ENCODE data around the gene NBEAL2. TPM values are rescaled to one million over a fixed set of nuclear protein-coding genes. Genes with fewer than 3 reads are reported as not detected.

Gene NBEAL2
- total RNA-seq, 1 donor from 2014 or later: 299 TPM

DNA sequence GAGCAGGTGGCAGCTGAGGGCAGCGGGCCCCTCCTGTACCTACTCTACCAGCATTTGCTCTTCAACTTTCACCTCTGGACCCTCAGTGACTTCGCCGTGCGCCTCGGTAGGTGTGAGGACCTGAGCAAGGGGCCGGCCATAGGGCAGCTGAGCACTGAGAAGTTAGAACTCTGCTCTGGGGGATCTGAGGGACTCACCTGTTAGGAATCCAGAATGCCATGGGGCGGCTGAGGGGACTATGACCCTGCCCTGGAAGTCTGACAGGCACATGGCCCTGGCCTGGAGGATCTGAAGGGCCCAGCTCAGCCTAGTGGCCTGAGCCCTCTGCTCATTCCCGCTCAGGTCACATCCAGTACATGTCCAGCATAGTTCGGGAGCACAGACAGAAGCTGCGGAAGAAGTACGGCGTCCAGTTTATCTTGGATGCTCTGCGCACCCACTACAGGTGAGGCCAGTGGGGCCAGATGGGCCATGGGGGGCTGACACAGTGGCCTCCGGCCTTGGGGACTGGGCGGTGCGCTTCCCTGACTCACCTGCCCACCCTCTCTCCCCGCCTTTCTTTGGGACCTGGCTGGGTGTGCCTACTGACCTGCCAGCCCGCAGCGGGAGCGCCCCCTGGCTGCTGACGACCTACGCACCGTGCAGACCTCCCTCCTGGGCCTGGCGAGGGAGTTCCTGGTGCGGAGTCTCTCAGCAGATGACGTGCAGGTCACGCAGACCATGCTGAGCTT lies 18.8 kb downstream of the NBEAL2 start:
- intact Hi-C loops (cut with micrococcal nuclease): loop anchor here (1.0 to 2.0 kb wide), 3 partner anchors 19 to 131 kb away; partner anchors contain the start of gene NBEAL2

DNA sequence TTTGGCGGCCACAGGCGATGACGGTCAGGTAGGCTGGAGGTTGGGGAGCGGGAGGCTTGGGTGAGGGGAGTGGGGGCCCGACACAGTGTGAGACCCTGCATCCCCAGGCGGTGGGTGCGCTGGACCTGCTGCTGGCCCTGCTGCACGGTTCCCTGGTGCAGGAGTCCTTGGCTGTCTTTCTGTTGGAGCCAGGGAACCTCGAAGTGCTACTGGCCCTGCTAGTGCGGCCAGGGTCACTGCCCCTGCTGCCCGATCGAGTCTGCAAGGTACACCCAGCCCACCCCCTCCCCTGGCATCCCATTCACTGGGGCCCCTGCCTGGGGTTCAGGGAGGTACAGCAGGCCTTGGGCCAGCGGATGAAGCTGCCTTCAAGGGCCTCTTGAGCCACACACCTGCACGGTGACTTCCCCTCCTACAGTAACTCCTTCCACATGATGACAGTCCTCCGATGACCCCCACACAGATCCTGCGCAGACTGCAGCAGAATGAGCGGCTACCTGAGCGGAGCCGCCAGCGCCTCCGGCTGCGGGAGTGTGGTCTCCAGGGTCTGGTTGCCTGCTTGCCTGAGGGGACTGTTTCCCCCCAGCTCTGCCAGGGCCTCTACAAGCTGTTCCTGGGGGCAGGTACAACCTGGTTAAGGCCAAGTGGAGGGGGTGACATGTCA lies 19.5 kb downstream of the NBEAL2 start:
- intact Hi-C loops (cut with micrococcal nuclease): loop anchor here (1.0 to 2.0 kb wide), 3 partner anchors 20 to 132 kb away; partner anchors contain the start of gene NBEAL2

DNA sequence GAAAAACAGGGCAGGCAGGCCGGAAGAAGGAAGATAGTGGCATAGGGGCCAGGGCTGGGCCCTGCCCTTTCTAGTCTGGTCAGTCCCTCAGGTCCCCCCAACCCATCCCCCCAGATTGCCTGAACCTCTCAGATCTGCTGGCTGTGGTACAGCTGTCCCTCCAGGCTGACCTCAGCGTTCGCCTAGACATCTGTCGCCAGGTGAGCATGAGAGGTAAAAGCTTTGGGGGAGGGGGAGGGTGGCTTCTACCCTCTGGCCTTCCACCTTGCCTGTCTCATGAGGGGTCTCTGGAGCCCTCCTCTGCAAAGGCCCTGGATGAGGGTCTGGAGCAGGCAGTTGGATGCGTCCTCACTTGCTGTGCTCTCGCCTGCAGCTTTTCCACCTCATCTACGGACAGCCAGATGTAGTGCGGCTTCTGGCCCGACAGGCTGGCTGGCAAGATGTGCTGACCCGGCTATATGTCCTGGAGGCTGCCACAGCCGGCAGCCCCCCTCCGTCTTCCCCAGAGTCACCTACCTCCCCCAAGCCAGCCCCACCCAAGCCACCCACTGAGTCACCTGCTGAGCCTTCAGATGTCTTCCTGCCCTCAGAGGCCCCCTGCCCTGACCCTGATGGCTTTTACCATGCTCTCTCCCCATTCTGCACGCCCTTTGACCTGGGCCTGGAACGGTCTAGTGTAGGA lies 20.2 kb downstream of the NBEAL2 start:
- intact Hi-C loops (cut with micrococcal nuclease): loop anchor here (2.0 kb wide), 1 partner anchor 133 kb away; no protein-coding TSS in a partner anchor

DNA sequence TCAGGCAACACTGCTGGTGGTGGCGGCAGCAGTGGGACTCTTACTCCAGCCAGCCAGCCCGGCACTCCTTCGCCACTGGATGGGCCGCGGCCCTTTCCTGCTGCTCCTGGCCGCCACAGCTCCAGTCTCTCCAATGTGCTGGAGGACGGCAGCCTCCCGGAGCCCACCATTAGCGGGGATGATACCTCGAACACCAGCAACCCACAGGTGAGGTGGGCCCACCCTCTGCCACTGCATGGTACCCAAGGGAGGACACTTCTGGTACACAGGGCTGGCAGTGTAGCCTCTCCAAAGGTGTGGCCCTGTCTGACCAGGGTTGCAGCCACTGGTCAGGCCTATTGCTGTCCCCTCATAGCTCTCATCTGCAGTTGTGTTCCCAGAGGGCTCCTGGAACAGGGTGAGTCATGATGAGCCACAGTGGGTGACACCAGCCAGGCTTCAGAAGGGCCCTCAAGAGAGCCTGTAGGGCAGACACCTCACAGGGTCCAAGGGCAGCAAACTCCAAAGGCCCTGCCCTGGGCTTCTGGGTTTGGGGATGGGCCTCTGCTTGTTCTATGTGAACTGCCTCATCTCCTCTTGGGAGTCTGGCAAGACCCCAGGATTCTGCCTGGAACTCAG lies 20.8 kb downstream of the NBEAL2 start:
- intact Hi-C loops (cut with micrococcal nuclease): no loop called here

DNA sequence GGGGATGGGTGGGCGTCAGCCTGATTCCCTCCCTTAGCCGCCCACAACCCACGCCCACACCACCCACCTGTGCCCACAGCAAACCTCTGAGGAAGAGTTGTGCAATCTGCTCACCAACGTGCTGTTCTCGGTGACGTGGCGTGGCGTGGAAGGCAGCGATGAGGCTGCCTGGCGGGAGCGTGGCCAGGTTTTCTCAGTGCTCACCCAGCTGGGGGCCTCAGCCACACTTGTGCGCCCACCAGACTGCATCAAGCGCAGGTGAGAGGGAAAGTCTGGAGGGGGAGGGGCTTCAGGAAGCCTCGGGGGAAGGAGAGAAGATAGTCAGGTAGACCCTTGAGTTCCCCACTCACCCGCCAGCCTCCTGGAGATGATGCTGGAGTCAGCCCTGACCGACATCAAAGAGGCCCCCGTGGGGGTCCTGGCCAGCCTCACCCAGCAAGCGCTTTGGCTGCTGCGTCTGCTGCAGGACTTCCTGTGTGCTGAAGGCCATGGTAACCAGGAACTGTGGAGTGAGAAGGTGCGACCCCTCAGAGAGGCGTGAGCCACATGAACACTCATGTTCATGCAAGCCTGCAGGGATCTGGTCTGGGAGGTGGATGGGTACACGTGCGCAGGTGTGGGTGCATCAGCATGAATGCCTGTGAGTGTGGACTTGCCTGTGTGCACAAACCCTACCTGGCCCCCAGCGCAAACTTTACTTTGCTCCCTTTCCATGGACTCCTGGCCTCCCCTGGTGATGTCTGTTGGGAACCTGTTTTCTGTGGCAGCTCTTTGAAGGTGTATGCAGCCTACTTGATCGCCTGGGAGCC lies 21.7 kb downstream of the NBEAL2 start:
- intact Hi-C loops (cut with micrococcal nuclease): no loop called here

DNA sequence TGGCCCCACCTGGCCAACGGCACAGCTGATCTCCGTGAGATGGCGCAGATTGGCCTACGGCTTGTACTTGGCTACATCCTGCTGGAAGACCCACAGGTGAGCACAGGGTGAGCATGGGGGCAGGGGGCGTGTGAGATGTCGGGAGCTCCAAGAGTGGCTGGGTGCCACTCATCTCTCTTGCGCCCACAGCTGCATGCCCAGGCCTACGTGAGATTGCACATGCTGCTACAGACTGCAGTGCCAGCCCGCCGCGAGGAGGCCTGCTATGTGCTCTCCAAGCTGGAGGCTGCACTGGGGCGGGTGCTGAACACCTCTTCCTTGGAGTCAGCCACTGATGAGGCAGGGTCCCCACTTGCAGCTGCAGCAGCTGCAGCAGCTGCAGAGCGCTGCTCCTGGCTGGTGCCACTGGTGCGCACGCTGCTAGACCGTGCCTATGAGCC lies 22.3 kb downstream of the NBEAL2 start:
- intact Hi-C loops (cut with micrococcal nuclease): no loop called here

DNA sequence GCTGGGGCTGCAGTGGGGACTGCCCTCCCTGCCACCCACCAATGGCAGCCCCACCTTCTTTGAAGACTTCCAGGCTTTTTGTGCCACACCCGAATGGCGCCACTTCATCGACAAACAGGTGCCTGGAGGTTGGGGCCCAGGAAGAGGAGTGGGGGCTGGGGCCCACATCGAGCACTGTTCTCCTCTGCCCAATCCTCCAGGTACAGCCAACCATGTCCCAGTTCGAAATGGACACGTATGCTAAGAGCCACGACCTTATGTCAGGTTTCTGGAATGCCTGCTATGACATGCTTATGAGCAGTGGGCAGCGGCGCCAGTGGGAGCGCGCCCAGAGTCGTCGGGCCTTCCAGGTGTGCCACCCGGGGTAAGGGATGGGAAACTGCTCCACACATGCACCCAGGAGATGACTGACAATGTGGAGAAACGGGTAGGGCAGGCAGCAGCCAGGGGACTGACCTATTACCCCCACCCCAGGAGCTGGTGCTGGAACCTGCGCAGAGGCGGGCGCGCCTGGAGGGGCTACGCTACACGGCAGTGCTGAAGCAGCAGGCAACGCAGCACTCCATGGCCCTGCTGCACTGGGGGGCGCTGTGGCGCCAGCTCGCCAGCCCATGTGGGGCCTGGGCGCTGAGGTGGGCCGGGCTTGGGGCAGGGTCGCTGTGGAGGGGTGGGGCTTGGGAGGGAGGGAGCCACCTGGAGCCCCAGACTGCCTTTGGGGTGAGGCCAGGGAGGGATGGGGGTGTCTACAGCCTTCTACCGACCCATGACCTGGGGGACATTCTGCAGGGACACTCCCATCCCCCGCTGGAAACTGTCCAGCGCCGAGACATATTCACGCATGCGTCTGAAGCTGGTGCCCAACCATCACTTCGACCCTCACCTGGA lies 22.9 kb downstream of the NBEAL2 start:
- intact Hi-C loops (cut with micrococcal nuclease): no loop called here

DNA sequence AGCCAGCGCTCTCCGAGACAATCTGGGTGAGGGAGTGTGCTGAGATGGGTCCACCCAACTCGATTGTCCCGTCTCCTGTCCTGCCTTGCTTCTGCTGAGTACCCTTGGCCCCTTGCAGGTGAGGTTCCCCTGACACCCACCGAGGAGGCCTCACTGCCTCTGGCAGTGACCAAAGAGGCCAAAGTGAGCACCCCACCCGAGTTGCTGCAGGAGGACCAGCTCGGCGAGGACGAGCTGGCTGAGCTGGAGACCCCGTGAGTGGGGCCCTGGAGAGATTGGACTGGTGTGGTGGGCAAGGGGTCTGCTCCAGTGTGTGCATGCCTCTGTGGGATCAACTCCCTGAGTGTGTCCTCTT lies 23.6 kb downstream of the NBEAL2 start:
- intact Hi-C loops (cut with micrococcal nuclease): no loop called here

DNA sequence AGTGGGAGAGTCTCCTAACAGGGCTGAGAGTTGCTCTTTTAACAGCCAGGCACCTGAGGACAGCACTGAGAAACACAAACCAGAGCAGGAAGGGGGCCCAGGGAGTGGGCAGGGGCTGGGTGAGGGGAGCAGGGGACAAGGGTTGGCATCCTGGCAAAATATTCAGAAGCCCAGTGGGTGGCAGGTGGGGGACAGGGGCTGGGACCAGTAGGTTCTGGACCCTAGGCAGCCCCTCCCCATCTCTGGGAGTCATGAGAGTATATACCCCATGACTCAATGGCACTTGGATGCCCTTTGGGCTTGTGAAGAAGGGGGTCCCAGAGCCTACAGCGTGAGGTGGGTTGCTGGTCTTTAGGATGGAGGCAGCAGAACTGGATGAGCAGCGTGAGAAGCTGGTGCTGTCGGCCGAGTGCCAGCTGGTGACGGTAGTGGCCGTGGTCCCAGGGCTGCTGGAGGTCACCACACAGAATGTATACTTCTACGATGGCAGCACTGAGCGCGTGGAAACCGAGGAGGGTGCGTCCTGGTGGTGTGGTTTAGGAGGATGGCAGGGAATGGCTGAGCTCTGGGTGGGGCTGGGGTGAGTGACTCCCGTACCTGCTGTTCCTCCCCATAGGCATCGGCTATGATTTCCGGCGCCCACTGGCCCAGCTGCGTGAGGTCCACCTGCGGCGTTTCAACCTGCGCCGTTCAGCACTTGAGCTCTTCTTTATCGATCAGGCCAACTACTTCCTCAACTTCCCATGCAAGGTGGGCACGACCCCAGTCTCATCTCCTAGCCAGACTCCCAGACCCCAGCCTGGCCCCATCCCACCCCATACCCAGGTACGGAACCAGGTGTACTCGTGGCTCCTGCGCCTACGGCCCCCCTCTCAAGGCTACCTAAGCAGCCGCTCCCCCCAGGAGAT lies 24.2 kb downstream of the NBEAL2 start:
- intact Hi-C loops (cut with micrococcal nuclease): no loop called here

DNA sequence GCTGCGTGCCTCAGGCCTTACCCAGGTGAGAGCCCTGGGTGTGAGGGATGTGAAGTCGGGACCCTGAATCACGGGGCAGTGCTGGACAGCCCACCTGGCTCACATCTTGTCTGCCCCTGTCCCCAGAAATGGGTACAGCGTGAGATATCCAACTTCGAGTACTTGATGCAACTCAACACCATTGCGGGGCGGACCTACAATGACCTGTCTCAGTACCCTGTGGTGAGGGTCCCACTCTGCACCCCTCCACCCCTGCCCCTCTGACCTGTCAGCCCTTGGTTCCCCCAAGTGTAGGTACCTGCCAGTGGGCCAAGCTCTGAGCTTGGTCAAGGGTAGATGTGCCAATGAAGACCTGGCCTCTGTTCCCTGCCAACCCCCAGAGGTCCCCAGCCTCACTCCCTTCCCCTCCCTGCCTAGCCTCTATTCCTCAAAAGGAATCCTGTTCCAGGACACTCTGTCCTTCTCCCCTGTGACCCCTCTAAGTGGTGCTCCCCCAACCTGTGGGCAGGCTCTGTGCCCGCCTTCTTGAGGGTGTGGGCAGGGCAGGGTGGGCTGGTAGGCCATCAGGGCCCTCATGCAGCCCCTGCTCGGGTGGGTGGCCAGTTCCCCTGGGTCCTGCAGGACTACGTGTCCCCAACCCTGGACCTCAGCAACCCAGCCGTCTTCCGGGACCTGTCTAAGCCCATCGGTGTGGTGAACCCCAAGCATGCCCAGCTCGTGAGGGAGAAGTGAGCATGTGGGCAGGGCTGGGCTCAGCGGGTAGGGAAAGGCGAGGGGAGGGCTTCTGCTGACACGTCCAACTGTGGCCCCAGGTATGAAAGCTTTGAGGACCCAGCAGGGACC lies 25.1 kb downstream of the NBEAL2 start:
- intact Hi-C loops (cut with micrococcal nuclease): no loop called here

DNA sequence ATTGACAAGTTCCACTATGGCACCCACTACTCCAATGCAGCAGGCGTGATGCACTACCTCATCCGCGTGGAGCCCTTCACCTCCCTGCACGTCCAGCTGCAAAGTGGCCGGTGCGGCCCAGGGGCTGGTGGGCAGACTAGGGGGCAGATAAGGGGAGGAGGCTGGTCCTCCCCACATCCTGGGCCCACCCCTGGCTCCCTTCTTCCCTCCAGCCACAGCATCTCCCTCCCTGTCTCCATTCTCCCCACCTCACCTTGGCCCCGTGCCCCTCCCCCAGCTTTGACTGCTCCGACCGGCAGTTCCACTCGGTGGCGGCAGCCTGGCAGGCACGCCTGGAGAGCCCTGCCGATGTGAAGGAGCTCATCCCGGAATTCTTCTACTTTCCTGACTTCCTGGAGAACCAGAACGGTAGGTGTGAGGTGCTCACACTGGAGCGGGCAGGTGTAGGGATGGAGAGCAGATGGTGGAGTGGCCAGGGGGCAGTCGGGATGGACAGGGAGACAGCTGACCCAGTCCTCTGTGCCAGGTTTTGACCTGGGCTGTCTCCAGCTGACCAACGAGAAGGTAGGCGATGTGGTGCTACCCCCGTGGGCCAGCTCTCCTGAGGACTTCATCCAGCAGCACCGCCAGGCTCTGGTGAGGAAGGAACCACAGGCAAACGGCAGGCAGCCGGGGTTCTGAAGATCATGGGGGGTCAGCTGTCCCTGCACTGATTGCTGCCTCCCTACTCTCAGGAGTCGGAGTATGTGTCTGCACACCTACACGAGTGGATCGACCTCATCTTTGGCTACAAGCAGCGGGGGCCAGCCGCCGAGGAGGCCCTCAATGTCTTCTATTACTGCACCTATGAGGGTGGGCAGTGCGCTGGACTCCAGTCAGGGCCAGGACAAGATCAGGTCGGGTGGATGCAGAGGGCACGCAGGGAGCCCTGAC lies 26.0 kb downstream of the NBEAL2 start:
- intact Hi-C loops (cut with micrococcal nuclease): no loop called here

DNA sequence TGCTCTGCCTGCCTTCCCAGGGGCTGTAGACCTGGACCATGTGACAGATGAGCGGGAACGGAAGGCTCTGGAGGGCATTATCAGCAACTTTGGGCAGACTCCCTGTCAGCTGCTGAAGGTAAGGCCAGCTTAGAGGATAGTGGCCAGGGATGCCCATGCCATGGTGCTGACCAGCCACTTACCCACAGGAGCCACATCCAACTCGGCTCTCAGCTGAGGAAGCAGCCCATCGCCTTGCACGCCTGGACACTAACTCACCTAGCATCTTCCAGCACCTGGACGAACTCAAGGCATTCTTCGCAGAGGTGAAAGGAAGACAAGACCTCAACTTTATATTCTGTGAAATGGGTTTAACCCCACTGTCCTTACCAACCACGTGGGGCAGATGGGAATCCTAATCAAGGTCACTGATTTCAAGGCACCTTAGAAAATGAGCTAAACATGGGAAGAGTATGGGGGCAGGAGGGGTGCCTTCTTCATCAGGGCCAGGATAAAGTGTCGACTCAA lies 26.7 kb downstream of the NBEAL2 start:
- intact Hi-C loops (cut with micrococcal nuclease): no loop called here

DNA sequence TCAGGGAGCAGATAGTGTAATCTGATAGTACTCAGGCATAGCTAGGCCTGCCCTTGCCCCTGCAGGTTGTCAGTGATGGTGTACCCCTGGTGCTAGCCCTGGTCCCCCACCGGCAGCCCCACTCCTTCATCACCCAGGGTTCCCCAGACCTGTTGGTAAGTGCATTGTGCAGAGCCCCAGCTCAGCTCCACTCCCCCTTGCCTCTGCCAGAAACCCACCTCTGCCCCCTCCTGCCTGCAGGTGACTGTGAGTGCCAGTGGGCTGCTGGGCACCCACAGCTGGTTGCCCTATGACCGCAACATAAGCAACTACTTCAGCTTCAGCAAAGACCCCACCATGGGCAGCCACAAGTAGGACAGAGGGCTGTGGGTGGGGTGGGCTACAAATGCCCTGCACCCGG lies 27.5 kb downstream of the NBEAL2 start:
- intact Hi-C loops (cut with micrococcal nuclease): no loop called here

DNA sequence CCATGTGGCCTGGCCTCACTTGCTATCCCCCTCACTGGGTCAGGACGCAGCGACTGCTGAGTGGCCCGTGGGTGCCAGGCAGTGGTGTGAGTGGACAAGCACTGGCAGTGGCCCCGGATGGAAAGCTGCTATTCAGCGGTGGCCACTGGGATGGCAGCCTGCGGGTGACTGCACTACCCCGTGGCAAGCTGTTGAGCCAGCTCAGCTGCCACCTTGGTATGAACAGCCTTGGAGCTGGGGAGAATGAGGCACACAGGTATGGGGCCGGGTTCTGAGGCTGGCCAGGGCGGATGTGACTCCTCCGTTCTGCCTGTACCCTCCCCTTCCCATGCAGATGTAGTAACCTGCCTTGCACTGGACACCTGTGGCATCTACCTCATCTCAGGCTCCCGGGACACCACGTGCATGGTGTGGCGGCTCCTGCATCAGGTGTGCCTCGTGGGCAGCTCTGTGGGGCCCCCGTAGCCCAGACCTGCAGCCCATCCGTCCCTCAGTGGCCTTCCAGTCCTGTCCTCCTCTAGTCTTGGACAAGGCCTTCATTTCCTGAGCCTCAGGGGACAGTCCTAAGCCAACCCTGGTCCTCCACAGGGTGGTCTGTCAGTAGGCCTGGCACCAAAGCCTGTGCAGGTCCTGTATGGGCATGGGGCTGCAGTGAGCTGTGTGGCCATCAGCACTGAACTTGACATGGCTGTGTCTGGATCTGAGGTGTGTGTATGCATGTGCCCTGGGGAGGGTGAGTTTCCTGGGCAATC lies 28.2 kb downstream of the NBEAL2 start:
- intact Hi-C loops (cut with micrococcal nuclease): no loop called here

DNA sequence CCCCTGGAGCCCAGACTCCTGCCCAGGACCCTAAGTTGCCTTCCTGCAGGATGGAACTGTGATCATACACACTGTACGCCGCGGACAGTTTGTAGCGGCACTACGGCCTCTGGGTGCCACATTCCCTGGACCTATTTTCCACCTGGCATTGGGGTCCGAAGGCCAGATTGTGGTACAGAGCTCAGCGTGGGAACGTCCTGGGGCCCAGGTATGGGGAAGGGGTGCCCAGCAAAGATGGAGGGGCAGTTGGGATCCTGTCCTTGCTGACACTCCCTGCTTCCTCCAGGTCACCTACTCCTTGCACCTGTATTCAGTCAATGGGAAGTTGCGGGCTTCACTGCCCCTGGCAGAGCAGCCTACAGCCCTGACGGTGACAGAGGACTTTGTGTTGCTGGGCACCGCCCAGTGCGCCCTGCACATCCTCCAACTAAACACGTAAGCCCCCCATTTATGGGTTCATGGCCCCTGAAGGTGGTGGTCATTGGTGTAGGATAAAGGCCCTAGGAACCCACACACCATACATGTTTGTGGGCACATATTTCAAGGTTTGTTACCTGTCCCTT lies 28.8 kb downstream of the NBEAL2 start:
- intact Hi-C loops (cut with micrococcal nuclease): no loop called here

DNA sequence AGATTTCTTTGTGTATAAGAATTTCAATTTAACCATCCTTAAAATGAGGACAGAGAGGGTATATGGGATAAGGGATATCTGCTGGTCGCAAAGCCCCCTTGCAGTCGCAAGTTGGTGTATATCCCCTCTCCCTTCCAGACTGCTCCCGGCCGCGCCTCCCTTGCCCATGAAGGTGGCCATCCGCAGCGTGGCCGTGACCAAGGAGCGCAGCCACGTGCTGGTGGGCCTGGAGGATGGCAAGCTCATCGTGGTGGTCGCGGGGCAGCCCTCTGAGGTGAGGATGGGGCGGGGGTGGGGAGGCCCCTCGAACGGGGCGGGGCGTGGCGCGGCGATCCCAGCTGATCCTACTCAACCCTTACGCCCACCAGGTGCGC lies 29.4 kb downstream of the NBEAL2 start:
- intact Hi-C loops (cut with micrococcal nuclease): loop anchor here (1.0 kb wide), 1 partner anchor 10 kb away; no protein-coding TSS in a partner anchor
